ENCODE data around the gene SERPING1. TPM values are rescaled to one million over a fixed set of nuclear protein-coding genes. Genes with fewer than 3 reads are reported as not detected.
"Not testable (repeated sequence)": the region's sequence is repeated elsewhere in the genome, so short reads cannot be mapped to it uniquely, and the experiment has no call there.

Gene SERPING1
- total RNA-seq, 4 donors from 2014 or later, result 65.7 to 143 (median 102) TPM

GRCh38 chr11:57651408-57651807 is 53.9 kb downstream of the SERPING1 start:
- TF ChIP-seq POLR2A (IDR thresholded peaks at IDR 0.05) (no peak), POLR2AphosphoS5 (IDR thresholded peaks at IDR 0.05) (no peak), EP300 (IDR thresholded peaks at IDR 0.05; ENCODE audit: low read depth) (no peak), CTCF (IDR thresholded peaks at IDR 0.05) (no peak)
- no peak overlapping the region for H3K4me3 ChIP-seq
- WGBS, 2 donors (ENCODE audit: low coverage in 1 of 2), result 83 to 95% methylated on average over 4 to 7 of the region's 7 CpGs
- no peak for DNase-seq
- in situ Hi-C loops (cut with MboI; ENCODE audit: low pct_ligation_motif_present in 1 of 4, low pct_unique_long_range_greater_than_20kb in 1 of 4, low sequenced_read_pairs in 3 of 4) (no loop called here), intact Hi-C loops (cut with DNase I; ENCODE audit: low total_unique reads) (no loop called here)
- no peak overlapping the region for H3K27ac ChIP-seq
- peaks cover 43% of the 10 kb centered on the region for H3K27me3 ChIP-seq
- no peaks in the 10 kb centered on the region for H3K9me3 ChIP-seq
- H3K4me1 ChIP-seq, result peaks cover 3 to 40% (median 4%) of the 10 kb centered on the region in 4 donors
- H3K36me3 ChIP-seq, result no peaks in the 10 kb centered on the region

- in situ Hi-C loops (cut with MboI; ENCODE audit: low pct_ligation_motif_present in 1 of 4, low pct_unique_long_range_greater_than_20kb in 1 of 4, low sequenced_read_pairs in 3 of 4); H3K27ac ChIP-seq; H3K4me3 ChIP-seq; H3K9me3 ChIP-seq; H3K36me3 ChIP-seq; DNase-seq; intact Hi-C loops (cut with DNase I; ENCODE audit: low total_unique reads): not testable (repeated sequence)
- 80 to 82% methylated on average over 6 to 14 of the region's 14 CpGs for WGBS, 2 donors (ENCODE audit: low coverage in 1 of 2)
- Histone ChIP-seq H3K4me1 (peaks cover 3 to 39% (median 11%) of the 10 kb centered on the region in 4 donors), H3K27me3 (peaks cover 35% of the 10 kb centered on the region)
These were observed 54.7 kb downstream of the SERPING1 start for GRCh38 chr11:57652230-57652629.

GRCh38 chr11:57652662-57653061 is 55.2 kb downstream of the SERPING1 start:
- no peaks in the 10 kb centered on the region for H3K36me3 ChIP-seq
- peaks cover 0 to 34% (median 11%) of the 10 kb centered on the region in 4 donors for H3K4me1 ChIP-seq
- no peak overlapping the region for H3K4me3 ChIP-seq
- TF ChIP-seq POLR2A (IDR thresholded peaks at IDR 0.05), result no peak
- no peak for TF ChIP-seq CTCF (IDR thresholded peaks at IDR 0.05)
- no peak for TF ChIP-seq POLR2AphosphoS5 (IDR thresholded peaks at IDR 0.05)
- no peak for TF ChIP-seq EP300 (IDR thresholded peaks at IDR 0.05; ENCODE audit: low read depth)
- in situ Hi-C loops (cut with MboI; ENCODE audit: low pct_ligation_motif_present in 1 of 4, low pct_unique_long_range_greater_than_20kb in 1 of 4, low sequenced_read_pairs in 3 of 4), result no loop called here
- H3K27ac ChIP-seq, result peak overlapping the region in 2 of 4 donors; percentile 16 to 17
- H3K9me3 ChIP-seq, result no peaks in the 10 kb centered on the region
- WGBS, 2 donors (ENCODE audit: low coverage in 1 of 2), result 64 to 86% methylated on average over 3 of the region's 3 CpGs
- H3K27me3 ChIP-seq, result peaks cover 30% of the 10 kb centered on the region
- DNase-seq, result no peak
- intact Hi-C loops (cut with DNase I; ENCODE audit: low total_unique reads), result no loop called here

- in situ Hi-C loops (cut with MboI; ENCODE audit: low pct_ligation_motif_present in 1 of 4, low pct_unique_long_range_greater_than_20kb in 1 of 4, low sequenced_read_pairs in 3 of 4) (no loop called here), intact Hi-C loops (cut with DNase I; ENCODE audit: low total_unique reads) (no loop called here)
- Histone ChIP-seq H3K9me3 (no peaks in the 10 kb centered on the region), H3K36me3 (no peaks in the 10 kb centered on the region), H3K4me3 (no peak overlapping the region), H3K27me3 (peaks cover 25% of the 10 kb centered on the region), H3K27ac (peak overlapping the region in 2 of 4 donors; percentile 16 to 17), H3K4me1 (peaks cover 1 to 31% (median 12%) of the 10 kb centered on the region in 4 donors)
- no peak for DNase-seq
- 31 to 72% methylated on average over 2 to 3 of the region's 3 CpGs for WGBS, 2 donors (ENCODE audit: low coverage in 1 of 2)
- no peak for TF ChIP-seq EP300 (IDR thresholded peaks at IDR 0.05; ENCODE audit: low read depth)
- no peak for TF ChIP-seq POLR2AphosphoS5 (IDR thresholded peaks at IDR 0.05)
- TF ChIP-seq CTCF (IDR thresholded peaks at IDR 0.05), result no peak
- TF ChIP-seq POLR2A (IDR thresholded peaks at IDR 0.05), result no peak
These were observed 55.7 kb downstream of the SERPING1 start for GRCh38 chr11:57653163-57653562.

- H3K4me1 ChIP-seq, result peaks cover 8 to 20% (median 16%) of the 10 kb centered on the region in 4 donors
- in situ Hi-C loops (cut with MboI; ENCODE audit: low pct_ligation_motif_present in 1 of 4, low pct_unique_long_range_greater_than_20kb in 1 of 4, low sequenced_read_pairs in 3 of 4), result no loop called here
- 7 to 9% methylated on average over 5 of the region's 5 CpGs for WGBS, 2 donors (ENCODE audit: low coverage in 1 of 2)
These were observed 59.4 kb downstream of the SERPING1 start for GRCh38 chr11:57656885-57657193.

More at GRCh38 chr11:57656885-57657193, 59.4 kb downstream of the SERPING1 start:
- Histone ChIP-seq H3K27ac (peak overlapping the region; percentile 82 to 93 (median 90)), H3K36me3 (peaks cover 0 to 20% (median 6%) of the 10 kb centered on the region in 4 donors), H3K4me3 (peak overlapping the region; percentile 37 to 61 (median 48)), H3K9me3 (no peaks in the 10 kb centered on the region), H3K27me3 (no peaks in the 10 kb centered on the region)
- intact Hi-C loops (cut with DNase I; ENCODE audit: low total_unique reads), result no loop called here
- TF ChIP-seq EP300 (IDR thresholded peaks at IDR 0.05; ENCODE audit: low read depth) (no peak), POLR2AphosphoS5 (IDR thresholded peaks at IDR 0.05) (no peak), POLR2A (IDR thresholded peaks at IDR 0.05) (no peak), CTCF (IDR thresholded peaks at IDR 0.05) (no peak)
- DNase-seq, result no peak
